ENCODE results near the gene SPECC1L.
"Not testable (repeated sequence)": the region's sequence is repeated elsewhere in the genome, so short reads cannot be mapped to it uniquely, and the experiment has no call there.

SPECC1L gene

DNA sequence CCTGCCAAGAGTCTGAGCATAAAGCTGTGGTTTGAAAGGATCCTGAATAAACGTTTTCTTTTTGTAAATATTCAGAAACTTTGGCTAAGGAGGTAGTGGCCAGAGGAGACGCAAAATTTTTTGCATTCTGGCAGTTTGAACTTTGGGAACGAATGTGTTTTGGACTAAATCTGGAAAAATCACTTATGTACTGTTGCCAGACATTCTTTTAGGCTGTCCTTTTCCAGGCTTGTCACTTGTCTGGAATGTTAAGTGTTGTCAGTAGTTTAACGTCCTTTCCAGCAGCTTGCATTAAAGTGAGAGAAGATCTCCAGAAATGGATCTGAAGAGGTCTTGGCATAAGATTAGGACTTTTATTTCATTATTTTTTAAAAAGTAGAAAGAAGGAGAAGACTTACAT is 18.5 kb downstream of the SPECC1L start:
- no peak for DNase-seq

DNA sequence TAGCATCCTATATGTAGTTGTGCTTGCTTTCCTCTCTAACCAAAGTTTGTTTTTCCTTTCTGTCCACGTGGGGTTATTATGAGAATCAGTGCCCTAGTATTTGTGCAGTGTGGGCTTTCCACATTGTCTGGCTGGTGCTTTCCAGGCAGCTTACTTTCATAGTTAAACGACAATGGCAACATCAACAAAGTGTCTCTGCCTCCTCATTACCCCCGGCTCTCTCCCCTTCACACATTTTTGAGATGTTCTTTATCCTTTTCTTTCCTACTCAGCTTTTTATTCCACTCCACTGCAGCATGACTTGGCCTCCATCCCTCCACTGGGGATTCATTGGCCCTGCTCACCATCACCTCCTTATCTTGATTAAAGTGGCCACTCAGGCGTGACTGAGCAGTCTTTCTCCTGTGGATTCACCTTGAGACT is 19.1 kb downstream of the SPECC1L start:
- DNase-seq, result no peak

DNA sequence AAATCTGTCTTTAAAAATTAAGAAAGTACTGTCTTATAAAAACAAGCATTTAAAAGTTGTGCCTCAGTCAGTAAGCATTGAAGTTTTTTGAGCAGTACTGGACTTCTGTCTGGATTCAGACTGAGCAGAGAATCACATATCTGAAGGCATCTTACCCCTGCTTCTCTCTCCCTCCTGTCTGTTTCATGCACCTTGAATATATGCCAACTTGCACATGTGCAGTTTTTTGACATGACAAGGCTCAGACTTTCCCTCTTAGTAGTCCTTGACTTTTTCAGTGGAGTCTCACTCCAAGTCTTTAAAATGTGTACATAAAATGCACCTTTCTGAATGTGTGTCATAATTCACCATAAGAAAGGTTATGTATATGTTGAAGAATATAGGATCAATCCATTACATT is 19.8 kb downstream of the SPECC1L start:
- no peak for DNase-seq

DNA sequence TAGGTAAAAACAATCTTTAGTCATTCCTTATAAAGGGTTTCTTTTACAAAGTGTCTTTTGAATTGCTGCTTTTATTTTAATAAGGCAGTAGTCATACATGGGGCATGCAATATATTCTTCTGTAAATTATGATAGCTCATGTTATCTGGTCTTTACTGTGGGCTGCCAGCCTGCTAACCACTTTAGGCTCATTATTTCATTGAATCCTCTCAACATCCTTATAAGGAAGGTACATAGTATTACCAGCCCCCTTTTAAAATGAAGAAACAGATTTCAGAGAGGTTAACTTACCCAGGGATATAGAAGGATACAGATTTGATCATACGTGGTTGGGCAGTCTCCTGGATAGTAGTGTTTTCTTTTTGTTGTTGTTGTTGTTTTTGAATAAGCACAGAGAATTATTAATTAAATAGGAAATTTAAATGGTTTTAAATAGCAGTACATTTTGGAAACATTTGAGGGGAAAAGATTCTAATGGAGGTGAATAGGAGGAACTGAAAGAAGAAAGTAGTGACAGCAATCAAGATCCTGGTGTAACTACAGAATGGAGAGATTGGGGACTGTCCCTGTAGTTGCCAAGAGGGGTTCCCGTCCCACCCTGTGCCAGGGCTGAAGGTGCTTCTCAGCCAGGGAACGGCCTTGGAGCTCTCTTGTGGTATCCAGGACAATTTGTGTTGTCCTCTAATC is 21.0 kb downstream of the SPECC1L start:
- no peak for DNase-seq

DNA sequence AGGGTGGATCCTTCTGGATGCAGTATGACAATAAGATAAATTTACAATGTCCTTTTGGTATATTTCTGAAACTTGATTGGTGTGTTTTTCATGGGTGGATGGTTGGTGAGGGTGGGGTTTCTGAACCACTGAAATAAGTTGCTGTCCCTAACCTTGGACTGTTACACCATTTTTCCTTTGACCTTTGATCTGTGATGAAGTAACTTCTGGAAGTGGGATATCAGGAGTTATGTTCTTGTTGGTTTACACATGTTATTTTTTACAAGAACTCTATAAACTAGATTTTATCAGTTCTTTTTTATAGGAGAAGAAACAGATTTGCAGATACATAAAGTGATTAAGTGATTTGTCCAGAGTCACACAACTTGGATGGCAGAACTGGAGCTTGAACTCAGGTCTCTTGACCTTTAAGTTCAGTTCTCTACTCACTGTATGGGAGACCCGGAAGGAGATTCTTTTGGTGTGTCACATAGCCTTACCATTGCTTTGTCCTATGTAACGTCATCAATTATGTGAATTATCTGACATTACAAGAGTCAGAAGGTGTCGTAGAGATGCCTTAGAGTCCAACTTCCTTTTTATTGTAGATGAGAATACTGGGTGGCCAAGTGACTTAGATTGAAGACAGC is 21.7 kb downstream of the SPECC1L start:
- not testable (repeated sequence) for DNase-seq

DNA sequence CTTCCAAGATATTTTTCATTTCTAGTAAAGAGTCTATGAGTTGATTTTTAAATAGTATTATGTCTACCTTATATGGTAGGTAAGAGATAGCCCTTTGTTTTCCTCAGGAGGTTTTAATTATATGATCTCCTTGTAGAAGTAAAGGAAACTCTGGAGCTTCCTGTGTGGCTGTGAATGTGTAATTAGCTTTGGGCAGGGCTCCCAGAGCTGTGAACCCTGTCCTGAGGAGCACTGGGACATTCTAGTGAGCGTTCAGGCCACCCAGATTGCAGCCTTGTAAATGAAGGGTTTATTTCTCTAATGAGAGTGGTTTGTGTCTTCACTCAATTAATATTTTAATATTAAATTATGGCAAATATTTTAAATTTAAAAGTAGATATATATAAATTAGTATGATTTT is 24.3 kb downstream of the SPECC1L start:
- not testable (repeated sequence) for DNase-seq

DNA sequence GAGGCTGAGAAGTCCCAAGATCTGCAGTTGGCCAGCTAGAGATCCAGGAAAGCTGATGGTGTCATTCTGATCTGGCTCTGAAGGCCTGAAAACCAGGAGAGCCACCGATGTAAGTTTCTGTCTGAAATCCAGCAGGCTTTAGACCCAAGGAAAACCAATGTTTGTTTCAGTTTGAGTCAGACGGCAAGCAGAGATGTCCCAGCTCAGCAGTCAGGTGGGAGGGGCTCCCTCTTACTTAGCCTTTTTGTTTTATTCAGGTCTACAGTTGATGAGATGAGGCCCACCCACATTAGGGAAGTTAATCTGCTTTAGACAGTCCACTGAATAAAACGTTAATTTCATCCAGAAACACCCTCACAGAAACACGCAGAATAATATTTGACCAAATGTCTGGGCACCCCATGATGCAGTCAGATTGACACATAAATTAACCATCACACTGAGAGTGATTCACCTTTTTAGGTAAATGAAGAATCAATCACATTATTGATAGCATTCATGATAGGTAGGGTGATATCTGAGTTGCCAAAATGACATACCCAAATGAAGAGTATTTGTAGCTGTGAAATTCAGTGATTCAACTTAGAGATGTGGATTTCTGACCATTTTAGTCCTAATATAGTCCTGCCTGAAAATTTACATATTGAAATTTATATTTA is 28.0 kb downstream of the SPECC1L start:
- not testable (repeated sequence) for DNase-seq

DNA sequence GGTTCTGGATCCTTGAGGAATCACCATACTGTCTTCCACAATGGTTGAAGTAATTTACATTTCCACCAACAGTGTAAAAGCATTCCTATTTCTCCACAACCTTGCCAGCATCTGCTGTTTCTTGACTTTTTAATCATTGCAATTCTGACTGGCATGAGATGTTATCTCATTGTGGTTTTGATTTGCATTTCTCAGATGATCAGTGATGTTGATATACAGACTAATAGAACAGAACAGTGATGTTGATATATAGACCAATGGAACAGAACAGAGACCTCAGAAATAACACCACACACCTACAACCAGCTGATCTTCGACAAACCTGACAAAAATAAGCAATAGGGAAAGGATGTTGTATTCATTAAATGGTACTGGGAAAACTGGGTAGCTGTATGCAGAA is 29.9 kb downstream of the SPECC1L start:
- not testable (repeated sequence) for DNase-seq

DNA sequence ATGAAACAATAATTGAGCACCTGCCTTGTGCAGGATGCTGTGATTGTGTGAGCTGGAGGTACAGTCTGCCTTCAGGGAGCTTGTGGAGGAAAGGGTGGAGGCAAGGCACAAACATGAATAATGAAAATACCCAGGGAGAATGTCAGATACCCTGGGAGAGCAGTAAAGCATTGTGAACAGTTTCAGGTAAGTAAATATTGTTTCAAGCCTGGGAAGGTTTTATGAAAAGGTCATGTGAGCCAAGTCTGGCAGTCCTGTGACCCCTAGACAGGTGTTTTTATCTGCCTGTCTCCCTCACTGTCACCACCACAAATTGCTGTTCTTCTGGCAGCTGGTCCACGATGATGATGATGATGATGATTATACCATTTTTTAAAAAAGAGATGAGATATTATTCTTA is 32.0 kb downstream of the SPECC1L start:
- no peak for DNase-seq

DNA sequence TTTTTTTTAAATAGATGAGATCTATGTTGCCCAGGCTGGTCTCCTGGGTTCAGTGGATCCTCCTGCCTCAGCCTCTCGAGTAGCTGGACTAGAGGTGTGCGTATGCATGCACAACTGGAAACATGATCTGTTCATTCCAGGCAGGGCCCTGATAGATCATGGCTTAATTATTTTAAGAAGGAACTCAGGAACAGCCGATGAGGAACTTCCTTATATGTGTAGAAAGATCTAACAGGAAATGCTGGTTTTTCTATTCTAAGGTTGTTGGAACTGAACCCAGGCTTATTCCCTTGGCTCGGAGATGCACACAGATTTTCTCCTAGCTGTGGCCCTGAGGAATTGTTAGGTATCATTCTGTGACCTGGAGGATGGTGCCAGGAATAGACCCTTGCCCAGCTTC is 32.4 kb downstream of the SPECC1L start:
- no peak for DNase-seq

DNA sequence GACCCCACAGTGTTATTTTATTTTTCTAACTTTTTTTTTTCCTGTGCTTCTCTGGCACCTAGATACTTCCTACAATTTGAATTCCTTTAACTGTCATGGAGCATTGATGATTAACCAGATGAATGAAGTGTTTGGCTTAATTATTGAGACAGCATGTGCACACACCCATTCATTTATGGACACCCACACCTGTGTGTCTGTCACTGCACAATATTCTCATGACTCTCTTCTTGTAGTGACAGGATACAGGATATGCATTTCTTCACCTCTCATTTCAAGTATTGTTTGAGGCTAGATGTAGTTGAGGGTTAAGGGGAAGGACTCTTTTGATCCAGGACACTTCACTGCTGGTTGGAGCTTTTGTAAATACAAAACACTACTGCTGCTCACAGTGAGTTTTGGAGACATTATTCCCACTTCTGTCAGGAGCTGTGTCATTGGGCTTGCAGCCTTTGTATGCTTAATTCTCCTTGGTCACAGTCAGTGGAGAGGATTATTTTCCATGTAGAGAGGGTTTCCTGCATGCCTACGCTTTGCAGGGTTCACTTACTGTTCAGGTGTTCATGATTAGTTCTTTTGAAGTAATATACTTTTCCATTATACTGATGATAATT is 33.5 kb downstream of the SPECC1L start:
- no peak for DNase-seq

DNA sequence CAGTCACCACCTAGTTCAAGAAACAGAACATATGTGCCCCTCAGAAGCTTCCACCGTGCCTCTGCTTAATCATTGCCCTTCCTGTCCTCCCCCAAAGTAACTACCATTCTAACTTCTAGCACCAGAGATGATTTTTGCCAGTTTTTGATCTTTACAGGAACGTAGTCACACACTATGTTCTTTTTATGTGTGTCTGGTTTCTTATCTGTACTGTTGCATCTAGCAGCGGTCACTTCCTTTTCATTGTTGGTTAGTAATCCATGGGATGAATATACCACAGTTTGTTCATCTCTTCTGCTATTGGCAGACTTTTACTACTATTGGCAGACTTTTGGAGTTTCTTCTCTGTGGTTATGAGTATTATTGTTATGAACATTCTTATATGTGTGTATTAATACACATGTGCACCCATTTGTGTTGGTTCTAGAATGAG is 34.6 kb downstream of the SPECC1L start:
- peak; percentile 13 for DNase-seq

DNA sequence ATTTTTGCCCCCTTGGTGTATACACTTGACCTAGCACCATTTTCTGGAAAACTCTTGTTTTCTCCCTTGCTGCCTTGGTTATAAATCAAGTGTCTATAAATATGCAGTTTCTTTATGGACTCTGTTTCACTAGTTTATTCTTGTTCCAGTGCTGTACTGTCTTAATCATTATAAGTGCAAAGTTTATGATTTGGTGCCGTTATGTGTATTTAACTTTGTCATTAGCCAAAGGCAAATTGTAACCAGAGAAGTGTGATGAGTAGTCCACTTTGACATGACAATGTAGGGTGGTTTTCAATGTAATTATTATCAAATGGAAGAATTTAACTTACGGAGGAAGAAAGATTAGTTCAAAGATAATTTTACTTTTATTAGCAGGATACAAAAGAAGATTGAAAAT is 40.3 kb downstream of the SPECC1L start:
- no peak for DNase-seq

DNA sequence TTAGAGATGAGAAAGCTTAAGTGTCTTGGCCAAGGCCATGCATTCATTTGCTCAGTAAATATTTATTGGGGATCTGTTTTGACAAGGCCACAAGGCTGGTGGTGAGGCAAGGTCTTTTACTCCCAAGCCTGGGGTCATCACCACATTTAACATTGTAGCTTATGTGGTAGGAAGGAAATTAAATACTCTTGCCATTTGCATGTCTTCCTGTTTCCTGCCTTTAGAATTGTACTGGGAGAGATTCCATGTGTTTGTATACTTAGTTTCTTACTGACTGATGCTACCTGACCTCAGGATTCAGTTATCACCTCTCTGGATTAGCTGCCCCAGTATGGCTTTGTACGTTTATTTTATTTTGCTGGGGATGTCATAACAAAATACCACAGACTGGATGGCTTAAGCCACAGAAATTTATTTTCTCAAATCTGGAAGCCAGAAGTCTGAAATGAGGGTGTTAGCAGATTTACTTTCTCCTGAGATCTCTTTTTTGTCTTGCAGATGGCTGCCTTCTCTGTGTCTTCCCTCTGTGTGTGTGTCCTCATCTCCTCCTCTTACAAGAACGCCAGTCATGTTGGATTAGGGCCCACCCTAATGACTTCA is 44.8 kb downstream of the SPECC1L start:
- no peak for DNase-seq

DNA sequence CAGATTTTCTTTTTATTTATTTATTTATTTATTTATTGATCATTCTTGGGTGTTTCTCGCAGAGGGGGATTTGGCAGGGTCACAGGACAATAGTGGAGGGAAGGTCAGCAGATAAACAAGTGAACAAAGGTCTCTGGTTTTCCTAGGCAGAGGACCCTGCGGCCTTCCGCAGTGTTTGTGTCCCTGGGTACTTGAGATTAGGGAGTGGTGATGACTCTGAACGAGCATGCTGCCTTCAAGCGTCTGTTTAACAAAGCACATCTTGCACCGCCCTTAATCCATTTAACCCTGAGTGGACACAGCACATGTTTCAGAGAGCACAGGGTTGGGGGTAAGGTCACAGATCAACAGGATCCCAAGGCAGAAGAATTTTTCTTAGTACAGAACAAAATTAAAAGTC is 45.6 kb downstream of the SPECC1L start:
- DNase-seq, result not testable (repeated sequence)

DNA sequence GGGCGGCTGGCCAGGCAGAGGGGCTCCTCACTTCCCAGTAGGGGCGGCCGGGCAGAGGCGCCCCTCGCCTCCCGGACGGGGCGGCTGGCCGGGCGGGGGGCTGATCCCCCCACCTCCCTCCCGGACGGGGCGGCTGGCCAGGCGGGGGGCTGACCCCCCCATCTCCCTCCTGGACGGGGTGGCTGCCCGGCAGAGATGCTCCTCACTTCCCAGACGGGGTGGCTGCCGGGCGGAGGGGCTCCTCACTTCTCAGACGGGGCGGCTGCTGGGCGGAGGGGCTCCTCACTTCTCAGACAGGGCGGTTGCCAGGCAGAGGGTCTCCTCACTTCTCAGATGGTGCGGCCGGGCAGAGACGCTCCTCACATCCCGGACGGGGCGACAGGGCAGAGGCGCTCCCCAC is 46.9 kb downstream of the SPECC1L start:
- not testable (repeated sequence) for DNase-seq

DNA sequence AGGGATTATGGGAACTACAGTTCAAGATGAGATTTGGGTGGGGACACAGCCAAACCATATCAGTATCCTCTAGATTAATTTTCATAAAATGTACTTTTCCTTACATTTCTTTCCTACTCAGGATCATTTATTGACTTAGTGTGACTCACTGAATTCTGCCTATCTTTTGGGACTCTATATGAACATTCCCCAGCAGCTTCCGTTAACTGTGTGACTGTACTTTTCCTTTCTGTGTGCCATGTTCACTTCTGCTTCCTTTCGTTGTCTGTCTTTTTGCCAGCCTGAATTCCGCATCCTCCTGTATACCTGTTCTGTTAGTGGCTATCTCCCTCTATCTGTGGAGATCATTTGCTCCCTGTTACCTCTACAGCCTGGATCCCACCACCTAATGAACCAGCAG is 48.8 kb downstream of the SPECC1L start:
- no peak for DNase-seq

DNA sequence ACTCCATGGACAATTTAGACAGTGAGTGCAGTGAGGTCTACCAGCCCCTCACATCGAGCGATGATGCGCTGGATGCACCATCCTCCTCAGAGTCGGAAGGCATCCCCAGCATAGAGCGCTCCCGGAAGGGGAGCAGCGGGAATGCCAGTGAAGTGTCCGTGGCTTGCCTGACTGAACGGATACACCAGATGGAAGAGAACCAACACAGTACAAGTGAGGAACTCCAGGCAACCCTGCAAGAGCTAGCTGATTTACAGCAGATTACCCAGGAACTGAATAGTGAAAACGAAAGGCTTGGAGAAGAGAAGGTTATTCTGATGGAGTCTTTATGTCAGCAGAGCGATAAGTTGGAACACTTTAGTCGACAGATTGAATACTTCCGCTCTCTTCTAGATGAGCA is 51.4 kb downstream of the SPECC1L start:
- no peak for DNase-seq

DNA sequence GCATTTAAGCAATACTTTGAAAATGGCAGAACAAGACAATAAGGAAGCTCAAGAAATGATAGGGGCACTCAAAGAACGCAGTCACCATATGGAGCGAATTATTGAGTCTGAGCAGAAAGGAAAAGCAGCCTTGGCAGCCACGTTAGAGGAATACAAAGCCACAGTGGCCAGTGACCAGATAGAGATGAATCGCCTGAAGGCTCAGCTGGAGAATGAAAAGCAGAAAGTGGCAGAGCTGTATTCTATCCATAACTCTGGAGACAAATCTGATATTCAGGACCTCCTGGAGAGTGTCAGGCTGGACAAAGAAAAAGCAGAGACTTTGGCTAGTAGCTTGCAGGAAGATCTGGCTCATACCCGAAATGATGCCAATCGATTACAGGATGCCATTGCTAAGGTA is 51.9 kb downstream of the SPECC1L start:
- no peak for DNase-seq

DNA sequence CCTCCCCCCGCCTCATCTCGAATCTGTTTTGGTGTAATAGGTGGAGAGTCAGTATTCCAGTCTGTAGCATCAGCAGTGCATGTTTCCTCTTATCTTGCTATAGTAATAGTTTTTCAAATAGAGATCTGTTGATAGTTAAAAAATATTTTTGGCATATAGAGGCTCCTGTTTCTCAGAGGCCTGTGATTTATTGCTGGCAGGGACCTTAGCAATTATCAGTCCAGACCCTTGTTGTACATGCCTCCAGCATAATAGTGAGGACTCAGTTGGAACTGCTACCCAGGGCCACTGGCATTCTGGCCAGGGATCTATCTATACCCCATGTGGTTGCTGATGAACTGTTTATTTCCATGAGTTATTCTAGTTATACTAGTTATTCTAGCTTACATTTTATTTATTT is 52.6 kb downstream of the SPECC1L start:
- DNase-seq, result no peak

DNA sequence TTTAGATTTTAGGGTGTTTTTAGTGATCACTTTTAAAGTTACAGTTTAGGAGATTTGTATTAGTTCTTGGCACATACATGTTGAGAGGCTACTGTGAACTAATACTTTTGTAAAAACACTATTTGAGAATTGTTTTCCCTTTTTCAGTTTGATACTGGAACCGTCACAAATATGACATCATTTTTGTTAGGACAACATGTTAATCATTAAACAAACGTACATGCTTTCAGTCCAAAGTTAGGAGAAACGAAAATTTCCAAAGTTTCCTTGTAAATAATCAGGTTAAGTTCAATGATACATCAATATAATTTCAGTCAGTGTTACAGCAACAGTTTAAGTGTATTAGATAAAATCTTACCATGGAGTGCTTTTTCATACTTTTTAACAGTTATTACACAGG is 53.1 kb downstream of the SPECC1L start:
- DNase-seq, result no peak

DNA sequence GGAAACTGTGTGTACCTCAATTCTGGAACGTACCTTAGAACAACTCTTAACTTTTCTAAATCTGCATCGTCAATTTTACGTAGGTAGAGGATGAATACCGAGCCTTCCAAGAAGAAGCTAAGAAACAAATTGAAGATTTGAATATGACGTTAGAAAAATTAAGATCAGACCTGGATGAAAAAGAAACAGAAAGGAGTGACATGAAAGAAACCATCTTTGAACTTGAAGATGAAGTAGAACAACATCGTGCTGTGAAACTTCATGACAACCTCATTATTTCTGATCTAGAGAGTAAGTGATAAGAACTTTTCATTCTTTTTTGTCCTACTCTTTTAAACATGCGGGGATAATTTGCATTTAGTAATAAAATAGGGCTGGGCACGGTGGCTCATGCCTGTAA is 53.5 kb downstream of the SPECC1L start:
- no peak for DNase-seq

DNA sequence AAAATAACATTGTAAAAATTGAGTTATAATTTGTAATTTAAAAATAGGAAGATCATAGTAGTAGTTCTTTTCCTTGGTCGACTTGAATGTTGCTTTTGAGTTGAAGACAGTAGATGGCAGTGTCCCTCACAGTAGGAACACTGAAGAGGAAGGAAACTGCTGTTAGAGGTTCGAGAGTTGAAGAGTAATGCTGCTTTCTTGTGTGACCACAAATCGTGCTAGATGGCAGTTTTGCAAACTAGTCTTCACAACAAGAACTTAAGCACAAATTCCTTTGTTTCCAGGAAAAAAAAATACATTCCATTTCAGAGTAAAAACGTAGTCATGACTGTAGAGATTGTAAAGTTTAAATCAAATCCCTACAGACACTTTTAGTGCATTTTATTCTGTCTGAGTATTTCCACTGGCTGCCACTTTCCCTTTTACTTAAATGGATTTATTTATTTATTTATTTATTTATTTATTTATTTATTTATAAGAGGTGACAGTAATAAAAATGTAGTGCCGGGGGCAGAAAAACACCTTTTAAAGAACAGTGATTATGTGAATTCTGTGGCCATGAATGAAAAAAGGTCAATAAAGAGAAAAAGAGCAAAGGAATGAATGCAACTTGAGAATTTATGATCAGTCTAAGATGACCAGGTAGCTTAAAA is 54.6 kb downstream of the SPECC1L start:
- peak; percentile 5 for DNase-seq

Data from stimulated activated CD4-positive, alpha-beta T cell treated with anti-CD3 and anti-CD28 coated beads, Interleukin-15, amount 100 ng/mL, for 24 hours (primary cell).